ENCODE measurements around the gene CENPA. TPM values are rescaled to one million over a fixed set of nuclear protein-coding genes. Genes with fewer than 3 reads are reported as not detected.
"Not testable (repeated sequence)": the region's sequence is repeated elsewhere in the genome, so short reads cannot be mapped to it uniquely, and the experiment has no call there.

CENPA gene
- total RNA-seq, 4 donors from 2014 or later: 2.8 TPM; not detected in 3

DNA sequence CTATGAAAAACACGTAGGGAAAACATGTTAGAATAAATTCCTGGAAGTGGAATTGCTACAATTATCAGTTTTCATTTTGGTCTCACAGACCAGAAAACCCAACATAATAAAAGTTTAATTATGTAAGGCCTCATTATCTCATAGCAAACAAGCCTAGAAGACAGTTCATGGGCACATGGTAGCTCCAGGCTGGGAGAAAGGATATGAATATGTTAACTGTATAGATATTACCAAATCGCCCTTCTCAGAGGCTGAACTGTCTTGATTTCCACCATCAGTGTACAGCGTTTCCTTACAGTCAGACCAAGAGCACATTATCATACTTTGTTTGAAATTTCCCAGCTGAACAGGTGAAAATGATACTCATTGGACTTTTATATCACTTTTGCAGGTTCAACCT, 38.9 kb upstream of the CENPA start:
- no peaks in the 10 kb centered on the region for H3K9me3 ChIP-seq
- H3K27me3 ChIP-seq: no peaks in the 10 kb centered on the region
- H3K36me3 ChIP-seq: no peaks in the 10 kb centered on the region
- DNase-seq: no peak
- no peaks in the 10 kb centered on the region for H3K4me1 ChIP-seq
- H3K27ac ChIP-seq: no peak overlapping the region
- intact Hi-C loops (cut with DNase I; ENCODE audit: low total_unique reads): loop anchor here (5.0 kb wide), 1 partner anchor 140 kb away; no protein-coding TSS in a partner anchor
- no peak overlapping the region for H3K4me3 ChIP-seq
- TF ChIP-seq CTCF (IDR thresholded peaks at IDR 0.05) (no peak), POLR2A (IDR thresholded peaks at IDR 0.05) (no peak)

GRCh38 chr2:26749787-26750420, 36.0 kb upstream of the CENPA start:
- not testable (repeated sequence) for H3K27ac ChIP-seq, DNase-seq, H3K4me3 ChIP-seq, H3K27me3 ChIP-seq, H3K36me3 ChIP-seq, H3K9me3 ChIP-seq, H3K4me1 ChIP-seq
- intact Hi-C loops (cut with DNase I; ENCODE audit: low total_unique reads): loop anchor here (5.0 kb wide), 1 partner anchor 143 kb away; no protein-coding TSS in a partner anchor

GRCh38 chr2:26750467-26750866, 35.4 kb upstream of the CENPA start:
- H3K27ac ChIP-seq; DNase-seq; H3K9me3 ChIP-seq; intact Hi-C loops (cut with DNase I; ENCODE audit: low total_unique reads); H3K4me3 ChIP-seq; H3K36me3 ChIP-seq; H3K27me3 ChIP-seq; H3K4me1 ChIP-seq: not testable (repeated sequence)

DNA sequence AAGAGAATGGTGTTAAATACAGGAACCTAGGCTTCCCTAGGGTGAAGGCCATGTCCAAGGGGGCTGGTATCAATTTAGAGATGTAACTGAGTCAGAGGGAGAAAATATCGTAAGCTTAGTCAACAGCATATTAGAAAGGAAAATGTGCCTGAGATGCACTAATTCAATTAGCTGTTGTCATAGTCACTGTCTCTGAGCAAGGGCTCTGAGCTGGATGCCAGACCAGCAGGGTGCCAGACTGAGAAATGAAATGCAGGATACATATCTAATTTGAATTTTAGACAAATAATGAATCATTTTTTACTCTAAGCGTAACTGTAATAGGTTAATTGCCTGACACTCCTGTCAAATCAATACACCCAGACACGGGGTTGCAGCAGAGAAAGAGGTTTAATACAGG, 33.2 kb upstream of the CENPA start:
- Histone ChIP-seq H3K4me3 (no peak overlapping the region), H3K4me1 (no peaks in the 10 kb centered on the region), H3K9me3 (no peaks in the 10 kb centered on the region), H3K27me3 (no peaks in the 10 kb centered on the region), H3K36me3 (no peaks in the 10 kb centered on the region), H3K27ac (no peak overlapping the region)
- TF ChIP-seq CTCF (IDR thresholded peaks at IDR 0.05): no peak
- TF ChIP-seq POLR2A (IDR thresholded peaks at IDR 0.05): no peak
- intact Hi-C loops (cut with DNase I; ENCODE audit: low total_unique reads): no loop called here
- DNase-seq: no peak

DNA sequence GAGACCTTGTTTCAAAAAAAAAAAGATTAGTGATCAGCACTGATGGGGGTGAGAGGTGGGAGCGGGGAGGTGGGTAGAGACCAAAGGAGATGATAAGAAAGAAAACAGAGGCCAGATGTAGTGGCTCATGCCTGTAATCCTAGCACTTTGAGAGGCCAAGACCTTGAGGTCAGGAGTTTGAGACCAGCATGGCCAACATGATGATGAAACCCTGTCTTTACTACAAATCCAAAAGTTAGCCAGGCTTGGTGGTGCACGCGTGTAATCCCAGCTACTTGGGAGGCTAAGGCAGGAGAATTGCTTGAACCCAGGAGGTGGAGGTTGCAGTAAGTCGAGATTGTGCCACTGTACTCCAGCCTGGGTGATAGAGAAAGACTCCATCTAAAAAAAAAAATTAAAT, 31.3 kb upstream of the CENPA start:
- TF ChIP-seq CTCF (IDR thresholded peaks at IDR 0.05): no peak
- TF ChIP-seq POLR2A (IDR thresholded peaks at IDR 0.05): no peak
- no peak for DNase-seq
- intact Hi-C loops (cut with DNase I; ENCODE audit: low total_unique reads): no loop called here
- no peak overlapping the region for H3K27ac ChIP-seq
- no peak overlapping the region for H3K4me3 ChIP-seq
- peaks cover 5 to 6% of the 10 kb centered on the region in 2 donors for H3K4me1 ChIP-seq
- H3K9me3 ChIP-seq: no peaks in the 10 kb centered on the region
- H3K27me3 ChIP-seq: no peaks in the 10 kb centered on the region
- no peaks in the 10 kb centered on the region for H3K36me3 ChIP-seq

DNA sequence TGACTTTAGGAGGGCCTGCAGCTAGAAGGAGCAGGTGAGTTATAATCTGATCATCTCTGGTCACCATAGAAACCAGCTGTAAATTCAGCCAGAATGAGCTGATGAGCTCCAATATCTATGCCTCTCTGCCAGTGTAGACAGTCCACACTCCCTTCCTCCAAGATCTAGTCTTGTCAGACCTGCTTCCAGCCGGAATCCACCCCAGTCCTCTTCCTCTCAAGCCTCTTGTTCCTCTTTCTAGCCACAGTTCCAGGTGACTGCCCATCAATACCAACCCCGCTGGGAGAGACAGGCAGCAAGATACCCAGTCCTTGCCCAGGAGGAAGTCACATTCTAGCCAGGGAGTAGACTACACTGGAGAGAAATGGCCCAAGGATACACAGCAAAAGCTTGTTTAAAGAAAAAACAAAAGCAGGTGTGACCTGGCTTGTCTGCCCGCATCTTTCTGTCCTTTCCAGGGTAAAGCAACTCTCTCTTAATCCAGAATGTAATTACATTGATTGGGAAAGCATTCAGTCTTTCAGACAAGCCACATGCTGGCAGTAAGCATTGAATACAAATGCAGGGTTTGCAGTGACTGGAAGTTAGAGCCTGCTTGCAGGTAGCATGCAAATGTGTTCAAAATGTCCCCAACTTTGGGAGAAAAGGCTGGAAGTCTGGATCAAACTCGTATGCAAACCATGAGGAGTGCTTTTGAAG, 30.7 kb upstream of the CENPA start:
- TF ChIP-seq CTCF (IDR thresholded peaks at IDR 0.05) (no peak), POLR2A (IDR thresholded peaks at IDR 0.05) (no peak)
- H3K27me3 ChIP-seq: no peaks in the 10 kb centered on the region
- no peak overlapping the region for H3K27ac ChIP-seq
- H3K4me3 ChIP-seq: no peak overlapping the region
- intact Hi-C loops (cut with DNase I; ENCODE audit: low total_unique reads): no loop called here
- DNase-seq: no peak
- peaks cover 5 to 6% of the 10 kb centered on the region in 2 donors for H3K4me1 ChIP-seq
- H3K36me3 ChIP-seq: no peaks in the 10 kb centered on the region
- H3K9me3 ChIP-seq: no peaks in the 10 kb centered on the region
